Left lung (tissue), 10 donors: ENCODE data around the gene CFAP251. TPM values are rescaled to one million over a fixed set of nuclear protein-coding genes. Genes with fewer than 3 reads are reported as not detected.

Experiments
- ATAC-seq: fragments of 200-7000 bp; cut with Tn5 transposase; one replicate; pipeline ENCODE4 v1.9.1; 2020; ENCODE audit warnings: moderate library complexity
- DNase-seq, 4 donors: peaks; one replicate each; pipeline ENCODE4 v3.0.0-alpha.2; 2013 to 2020
- H3K27ac ChIP-seq, 2 donors: fragments of 200-600 bp; sonication (generic) in 1 of 2; one replicate each; pipeline versions ENCODE4 v1.5.0 to v1.8.0; 2020 to 2021
- H3K27me3 ChIP-seq, 2 donors: fragments of 200-600 bp; sonication (generic) in 1 of 2; one replicate each; pipeline versions ENCODE4 v1.5.0 to v1.8.0; 2020 to 2021
- H3K36me3 ChIP-seq, 2 donors: fragments of 200-600 bp; sonication (generic) in 1 of 2; one replicate each; pipeline versions ENCODE4 v1.5.0 to v1.8.0; 2020 to 2021
- H3K4me1 ChIP-seq, 2 donors: fragments of 200-600 bp; one replicate each; pipeline ENCODE4 v1.8.0; 2021
- H3K4me3 ChIP-seq, 2 donors: fragments of 200-600 bp; sonication (generic) in 1 of 2; one replicate each; pipeline versions ENCODE4 v1.5.0 to v1.8.0; 2020 to 2021; ENCODE audit warnings: mild to moderate bottlenecking in 1 of 2
- H3K9me3 ChIP-seq, 2 donors: fragments of 200-600 bp; sonication (generic) in 1 of 2; one replicate each; pipeline versions ENCODE4 v1.5.0 to v1.8.0; 2020 to 2021
- CTCF ChIP-seq, 2 donors: fragments of 200-600 bp; sonication (generic) in 1 of 2; IDR thresholded peaks; one replicate each; pipeline versions ENCODE4 v1.5.0 to v1.8.0; 2021; ENCODE audit warnings: antibody characterized with exemption in 2 of 2
- intact Hi-C, 2 donors: fragments of 100-400 bp; cut with DNase I; formaldehyde crosslinking; loops; one replicate each; pipeline versions ENCODE4 v1.11.2 to v1.14.2; 2022
- polyA plus RNA-seq, 6 donors: library from polyadenylated mRNA; unstranded; fragments of 120-200 nt; gene quantifications; one replicate each; pipeline ENCODE4 v1.2.1, GENCODE V29; 2013; ENCODE audit not compliant: insufficient read length in 6 of 6
- total RNA-seq, 2 donors: library from RNA; stranded (reverse); fragmentation: NEBNext Ultra II Directional; extraction: Animal tissue kit (Norgen Biotek cat#: 25700); gene quantifications; one replicate each; pipeline ENCODE4 v1.2.1, GENCODE V29; 2021
- donor health status: DM: no; HTN: yes; CAD: no.
- donor health status: DM: no; HTN: no; CAD: no.

CFAP251 gene
- total and polyA plus RNA-seq, 8 donors, result 3.9 to 13.3 (median 9.4) TPM

DNA sequence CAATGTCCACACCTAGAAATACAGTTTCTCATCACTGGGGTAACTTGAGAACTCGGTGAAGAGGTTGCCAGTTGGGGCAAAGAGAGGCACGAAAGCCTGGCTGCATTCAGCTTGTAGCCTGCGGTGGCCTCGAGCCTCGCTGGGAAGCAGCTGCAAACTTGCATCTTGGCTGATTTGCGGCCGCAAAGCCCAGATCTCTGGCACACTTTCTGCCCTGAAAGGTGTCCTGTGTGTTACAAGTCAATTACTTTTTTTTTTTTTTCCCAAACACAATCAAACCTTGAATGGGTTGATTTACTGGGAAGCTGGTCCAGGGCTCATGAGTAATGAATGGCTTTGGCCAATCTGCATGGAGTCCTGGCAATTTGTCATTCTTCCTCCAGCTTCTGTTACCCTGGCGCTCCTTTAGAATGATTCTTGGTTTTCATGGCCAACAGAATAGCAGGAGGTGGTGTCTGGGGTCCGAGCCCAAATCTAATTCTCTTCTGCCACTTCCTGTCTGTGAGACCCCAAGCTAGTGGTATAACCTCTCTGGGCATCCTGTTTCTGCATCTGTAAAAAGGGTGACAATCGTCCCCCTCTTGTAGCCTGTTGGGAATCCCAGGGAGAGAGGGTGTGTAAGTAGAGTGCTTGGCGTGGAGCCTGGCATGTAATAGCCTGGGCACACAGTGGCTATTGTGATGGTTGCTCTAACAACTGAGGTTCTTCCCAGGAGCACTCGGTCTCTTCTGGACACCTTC is 109.9 kb downstream of the CFAP251 start:
- H3K4me1 ChIP-seq, result peaks cover 2 to 7% of the 10 kb centered on the region in 2 donors
- no peaks in the 10 kb centered on the region for H3K36me3 ChIP-seq
- intact Hi-C loops, result no loop called here
- H3K27ac ChIP-seq, result no peak overlapping the region
- ATAC-seq (peak; percentile 8), DNase-seq (no peak)
- no peak for TF ChIP-seq CTCF (IDR thresholded peaks at IDR 0.05)
- H3K4me3 ChIP-seq, result no peak overlapping the region
- no peaks in the 10 kb centered on the region for H3K9me3 ChIP-seq
- H3K27me3 ChIP-seq, result peaks cover 0 to 9% of the 10 kb centered on the region in 2 donors

DNA sequence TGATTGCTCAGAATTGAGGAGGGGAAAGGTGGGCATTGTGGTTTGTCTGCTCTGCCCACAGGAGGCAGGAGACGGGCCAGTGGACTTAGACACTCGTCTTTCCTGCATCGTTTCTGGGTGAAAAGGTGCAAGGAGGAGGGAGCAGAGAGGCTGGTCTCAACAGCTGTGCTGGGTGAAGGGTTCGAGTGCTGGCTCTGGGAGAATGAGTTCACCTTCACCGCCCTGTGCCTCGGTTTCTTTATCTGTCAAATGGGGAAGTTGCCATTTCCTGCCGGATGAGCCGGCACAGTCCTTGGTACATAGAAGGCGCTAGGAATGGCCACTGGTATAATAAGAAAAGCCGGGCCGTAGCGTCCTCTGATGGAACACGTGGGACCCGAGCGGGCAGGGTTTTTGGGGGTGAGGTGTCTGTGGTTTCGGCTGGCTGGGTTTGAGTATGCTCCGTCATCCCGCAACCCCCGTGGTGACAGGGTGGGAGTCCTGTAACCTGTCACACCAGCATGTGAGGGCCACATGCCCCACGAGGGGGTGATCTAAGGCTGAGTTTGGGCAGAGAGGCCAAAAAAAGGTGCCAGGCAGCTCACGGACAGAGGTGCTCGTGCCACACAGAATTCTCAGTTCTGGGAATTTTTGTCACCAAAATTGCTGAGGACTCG is 110.6 kb downstream of the CFAP251 start:
- Histone ChIP-seq H3K9me3 (no peaks in the 10 kb centered on the region), H3K4me1 (peaks cover 0 to under 1% of the 10 kb centered on the region in 2 donors), H3K36me3 (no peaks in the 10 kb centered on the region), H3K27ac (no peak overlapping the region), H3K4me3 (no peak overlapping the region), H3K27me3 (peaks cover 0 to 2% of the 10 kb centered on the region in 2 donors)
- DNase-seq (no peak), ATAC-seq (no peak)
- no peak for TF ChIP-seq CTCF (IDR thresholded peaks at IDR 0.05)
- intact Hi-C loops, result no loop called here

- Histone ChIP-seq H3K27me3 (no peaks in the 10 kb centered on the region), H3K27ac (no peak overlapping the region), H3K9me3 (no peaks in the 10 kb centered on the region), H3K4me3 (no peak overlapping the region), H3K36me3 (no peaks in the 10 kb centered on the region), H3K4me1 (no peaks in the 10 kb centered on the region)
- intact Hi-C loops, result no loop called here
- ATAC-seq, result peak; percentile 17
- TF ChIP-seq CTCF (IDR thresholded peaks at IDR 0.05), result no peak
- no peak for DNase-seq
Measured at GRCh38 chr12:122029620-122030423, 111.4 kb downstream of the CFAP251 start.

GRCh38 chr12:122030424-122031035 is 112.1 kb downstream of the CFAP251 start:
- ATAC-seq (no peak), DNase-seq (no peak)
- Histone ChIP-seq H3K4me3 (no peak overlapping the region), H3K27me3 (no peaks in the 10 kb centered on the region), H3K4me1 (peaks cover 0 to under 1% of the 10 kb centered on the region in 2 donors), H3K9me3 (no peaks in the 10 kb centered on the region), H3K36me3 (no peaks in the 10 kb centered on the region), H3K27ac (no peak overlapping the region)
- intact Hi-C loops, result no loop called here
- TF ChIP-seq CTCF (IDR thresholded peaks at IDR 0.05), result no peak
